Kidney epithelial cell (primary cell): ENCODE data around the gene ICAM2. TPM values are rescaled to one million over a fixed set of nuclear protein-coding genes. Genes with fewer than 3 reads are reported as not detected.
A peak's percentile ranks its signal among the peaks of the same experiment; 100 is the strongest.
"Not testable (repeated sequence)": the region's sequence is repeated elsewhere in the genome, so short reads cannot be mapped to it uniquely, and the experiment has no call there.

Source experiments
- DNase-seq: peaks from one replicate; pipeline ENCODE4 v3.0.0-alpha.2; 2010; ENCODE audit warnings: low read depth
- H3K27me3 ChIP-seq: 2 replicates; pipeline ENCODE4 v1.6.0; 2011; ENCODE audit warnings: low read length; ENCODE audit not compliant: control insufficient read depth, insufficient read depth
- H3K36me3 ChIP-seq: 2 replicates; pipeline ENCODE4 v1.5.1; 2011; ENCODE audit warnings: low read length; ENCODE audit not compliant: control insufficient read depth, insufficient read depth
- H3K4me3 ChIP-seq: 2 replicates; pipeline ENCODE4 v1.5.1; 2011; ENCODE audit warnings: low read depth, mild to moderate bottlenecking, control low read depth, low read length
- total RNA-seq: library from RNA; depleted of rRNA; stranded (reverse); fragments of >200 nt; gene quantifications from 2 replicates; pipeline ENCODE4 v1.2.3, GENCODE V29; 2015
- TF ChIP-seq, protein P1 (sequence below): IDR thresholded peaks from 2 replicates; pipeline ENCODE4 v1.5.1; 2011; ENCODE audit warnings: mild to moderate bottlenecking, moderate library complexity, low read length, control low read depth, inconsistent platforms; ENCODE audit not compliant: insufficient read depth, poor library complexity, severe bottlenecking

Gene ICAM2
- total RNA-seq, 1 donor from 2014 or later: 11.5 TPM

GRCh38 chr17:63985387-63986140, 34.9 kb downstream of the ICAM2 start:
- Histone ChIP-seq H3K27me3 (peaks cover 19% of the 10 kb centered on the region), H3K4me3 (no peak overlapping the region), H3K36me3 (no peaks in the 10 kb centered on the region)
- TF ChIP-seq, protein P1, sequence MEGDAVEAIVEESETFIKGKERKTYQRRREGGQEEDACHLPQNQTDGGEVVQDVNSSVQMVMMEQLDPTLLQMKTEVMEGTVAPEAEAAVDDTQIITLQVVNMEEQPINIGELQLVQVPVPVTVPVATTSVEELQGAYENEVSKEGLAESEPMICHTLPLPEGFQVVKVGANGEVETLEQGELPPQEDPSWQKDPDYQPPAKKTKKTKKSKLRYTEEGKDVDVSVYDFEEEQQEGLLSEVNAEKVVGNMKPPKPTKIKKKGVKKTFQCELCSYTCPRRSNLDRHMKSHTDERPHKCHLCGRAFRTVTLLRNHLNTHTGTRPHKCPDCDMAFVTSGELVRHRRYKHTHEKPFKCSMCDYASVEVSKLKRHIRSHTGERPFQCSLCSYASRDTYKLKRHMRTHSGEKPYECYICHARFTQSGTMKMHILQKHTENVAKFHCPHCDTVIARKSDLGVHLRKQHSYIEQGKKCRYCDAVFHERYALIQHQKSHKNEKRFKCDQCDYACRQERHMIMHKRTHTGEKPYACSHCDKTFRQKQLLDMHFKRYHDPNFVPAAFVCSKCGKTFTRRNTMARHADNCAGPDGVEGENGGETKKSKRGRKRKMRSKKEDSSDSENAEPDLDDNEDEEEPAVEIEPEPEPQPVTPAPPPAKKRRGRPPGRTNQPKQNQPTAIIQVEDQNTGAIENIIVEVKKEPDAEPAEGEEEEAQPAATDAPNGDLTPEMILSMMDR: no peak
- DNase-seq: no peak

GRCh38 chr17:63984651-63985386, 35.6 kb downstream of the ICAM2 start:
- DNase-seq: peak; percentile 58
- TF ChIP-seq, protein P1: no peak
- H3K36me3 ChIP-seq: no peaks in the 10 kb centered on the region
- H3K27me3 ChIP-seq: peaks cover 13% of the 10 kb centered on the region
- no peak overlapping the region for H3K4me3 ChIP-seq

DNA sequence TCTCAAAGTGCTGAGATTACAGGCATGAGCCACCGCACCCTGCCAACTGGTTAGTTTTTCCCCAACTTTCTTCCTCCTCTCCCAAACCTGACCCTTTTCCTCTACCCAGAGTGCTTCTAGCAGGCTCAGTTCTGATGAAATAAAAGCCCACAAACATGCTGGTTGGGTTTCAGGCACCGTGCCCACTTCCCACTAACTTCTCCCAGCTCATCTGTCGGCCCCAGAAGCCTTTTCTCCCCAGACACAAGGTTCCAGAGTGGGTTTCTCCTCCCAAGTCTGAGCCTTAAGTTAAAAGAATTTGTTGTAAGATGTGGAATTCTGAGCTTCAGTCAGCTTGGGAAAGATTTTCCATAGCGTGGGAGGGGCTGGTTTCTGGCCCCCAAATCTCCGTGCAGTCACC, 36.2 kb downstream of the ICAM2 start:
- no peak for DNase-seq
- TF ChIP-seq, protein P1: no peak
- no peak overlapping the region for H3K4me3 ChIP-seq

DNA sequence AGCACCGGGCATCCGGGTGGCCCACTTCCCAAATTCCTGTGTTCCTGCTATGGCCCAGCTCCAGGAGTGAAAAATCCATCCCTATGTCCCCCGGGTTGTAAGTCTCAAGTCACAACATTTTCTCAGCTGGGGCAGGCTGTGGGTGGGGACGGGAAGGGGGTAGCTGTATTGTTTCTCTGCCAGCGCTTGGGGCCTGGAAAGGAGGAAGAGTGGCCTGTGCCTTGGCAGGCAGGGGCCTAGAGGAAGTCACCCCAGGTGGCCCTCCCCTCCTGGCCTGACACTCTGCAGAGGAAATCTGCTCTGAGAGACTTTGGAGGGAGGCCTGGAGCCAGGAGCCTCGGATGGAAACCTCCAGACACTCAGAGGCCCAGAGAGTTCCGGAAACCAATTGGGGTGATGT, 37.1 kb downstream of the ICAM2 start:
- Histone ChIP-seq H3K36me3 (no peaks in the 10 kb centered on the region), H3K27me3 (no peaks in the 10 kb centered on the region), H3K4me3 (no peak overlapping the region)
- TF ChIP-seq, protein P1: no peak
- no peak for DNase-seq

More for the DNA sequence above, 36.2 kb downstream of the ICAM2 start:
- Histone ChIP-seq H3K36me3 (no peaks in the 10 kb centered on the region), H3K27me3 (peaks cover 7% of the 10 kb centered on the region)

DNA sequence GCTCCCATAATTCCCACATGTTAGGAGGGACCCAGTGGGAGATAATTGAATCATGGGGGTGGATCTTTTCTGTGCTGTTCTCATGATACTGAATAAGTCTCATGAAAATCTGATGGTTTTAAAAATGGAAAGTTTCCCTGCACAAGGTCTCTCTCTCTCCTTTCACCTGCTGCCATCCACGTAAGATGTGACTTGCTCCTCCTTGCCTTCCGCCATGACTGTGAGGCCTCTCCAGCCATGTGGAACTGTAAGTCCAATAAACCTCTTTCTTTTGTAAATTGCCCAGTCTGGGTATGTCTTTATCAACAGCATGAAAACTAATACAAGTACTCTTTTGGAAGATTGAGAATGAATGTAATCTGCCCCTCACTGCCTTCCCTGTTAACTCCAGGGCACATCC, 37.8 kb downstream of the ICAM2 start:
- not testable (repeated sequence) for H3K27me3 ChIP-seq, H3K36me3 ChIP-seq, H3K4me3 ChIP-seq, DNase-seq

GRCh38 chr17:63978272-63979200, 41.9 kb downstream of the ICAM2 start:
- Histone ChIP-seq H3K36me3 (no peaks in the 10 kb centered on the region), H3K27me3 (no peaks in the 10 kb centered on the region), H3K4me3 (no peak overlapping the region)
- TF ChIP-seq, protein P1: no peak
- no peak for DNase-seq
